HG03280 (cell line): ENCODE data around the gene TRIM8.

Experiments used
- ATAC-seq: cut with Tn5 transposase; IDR thresholded peaks from one replicate; pipeline ENCODE4 v1.9.1; 2021; ENCODE audit warnings: mild to moderate bottlenecking, moderate library complexity; ENCODE audit not compliant: unreplicated experiment

TRIM8 gene

GRCh38 chr10:102615361-102615760 lies 28.9 kb upstream of the TRIM8 start:
- ATAC-seq, result no peak

GRCh38 chr10:102616066-102616770 lies 28.1 kb upstream of the TRIM8 start:
- ATAC-seq, result no peak

GRCh38 chr10:102617041-102617440 lies 27.2 kb upstream of the TRIM8 start:
- ATAC-seq, result no peak

GRCh38 chr10:102617816-102618215 lies 26.5 kb upstream of the TRIM8 start:
- ATAC-seq, result no peak

- no peak for ATAC-seq
Measured at GRCh38 chr10:102619281-102619981, 24.8 kb upstream of the TRIM8 start.

GRCh38 chr10:102620138-102620590 lies 24.1 kb upstream of the TRIM8 start:
- ATAC-seq, result no peak

GRCh38 chr10:102620591-102621442 lies 23.5 kb upstream of the TRIM8 start:
- no peak for ATAC-seq

GRCh38 chr10:102621443-102622325 lies 22.6 kb upstream of the TRIM8 start:
- no peak for ATAC-seq

- ATAC-seq, result no peak
Measured at GRCh38 chr10:102624094-102624493, 20.2 kb upstream of the TRIM8 start.

GRCh38 chr10:102624751-102625645 lies 19.3 kb upstream of the TRIM8 start:
- ATAC-seq, result no peak

- no peak for ATAC-seq
Measured at GRCh38 chr10:102626026-102626685, 18.1 kb upstream of the TRIM8 start.

GRCh38 chr10:102627291-102627735 lies 17.0 kb upstream of the TRIM8 start:
- no peak for ATAC-seq

- ATAC-seq, result no peak
Measured at GRCh38 chr10:102627736-102628293, 16.5 kb upstream of the TRIM8 start.

- no peak for ATAC-seq
Measured at GRCh38 chr10:102628451-102628911, 15.8 kb upstream of the TRIM8 start.

- ATAC-seq, result no peak
Measured at GRCh38 chr10:102629661-102630614, 14.3 kb upstream of the TRIM8 start.

GRCh38 chr10:102630663-102631062 lies 13.6 kb upstream of the TRIM8 start:
- ATAC-seq, result no peak
